SK-N-SH treated with all-trans-retinoic acid at 6 μM for 48 hours (cell line): ENCODE data around the gene IL1R2.

ENCODE experiments used
- ATAC-seq: fragments of 200-7000 bp; cut with Tn5 transposase; 3 replicates; pipeline ENCODE4 v1.9.1; 2020; ENCODE audit warnings: mild to moderate bottlenecking, moderate library complexity
- ARNTL ChIP-seq: fragments of 450-650 bp; formaldehyde crosslinking; IDR thresholded peaks from 2 replicates; pipeline ENCODE4 v1.5.0; 2020; ENCODE audit warnings: low read depth, mild to moderate bottlenecking, moderate library complexity, borderline replicate concordance
- BACH2 ChIP-seq: fragments of 250-450 bp; sonication (Bioruptor Pico); IDR thresholded peaks from 2 replicates; pipeline ENCODE4 v1.9.0; 2021; ENCODE audit warnings: mild to moderate bottlenecking, borderline replicate concordance
- CSDC2 ChIP-seq: fragments of 250-450 bp; sonication (Bioruptor Pico); IDR thresholded peaks from 2 replicates; pipeline ENCODE4 v1.5.0; 2020; ENCODE audit warnings: mild to moderate bottlenecking, moderate library complexity
- CSRNP3 ChIP-seq: fragments of 250-450 bp; sonication (Bioruptor Pico); IDR thresholded peaks from 2 replicates; pipeline ENCODE4 v1.5.1; 2021; ENCODE audit warnings: mild to moderate bottlenecking, moderate library complexity
- ESRRG ChIP-seq: fragments of 250-450 bp; sonication (Bioruptor Pico); IDR thresholded peaks from 2 replicates; pipeline ENCODE4 v1.6.1; 2021; ENCODE audit warnings: mild to moderate bottlenecking
- GLIS3 ChIP-seq: fragments of 250-450 bp; sonication (Bioruptor Pico); IDR thresholded peaks from 2 replicates; pipeline ENCODE4 v1.5.0; 2020; ENCODE audit warnings: mild to moderate bottlenecking, moderate library complexity
- ISL1 ChIP-seq: fragments of 250-450 bp; sonication (Bioruptor Pico); IDR thresholded peaks from 2 replicates; pipeline ENCODE4 v2.1.2; 2022; ENCODE audit warnings: mild to moderate bottlenecking, moderate library complexity
- OSR1 ChIP-seq: fragments of 250-450 bp; sonication (Bioruptor Pico); IDR thresholded peaks from 2 replicates; pipeline ENCODE4 v1.8.0; 2022; ENCODE audit warnings: moderate library complexity, mild to moderate bottlenecking, inconsistent platforms
- PATZ1 ChIP-seq: fragments of 250-450 bp; sonication (Bioruptor Pico); IDR thresholded peaks from 2 replicates; pipeline ENCODE4 v1.8.0; 2020; ENCODE audit warnings: mild to moderate bottlenecking, moderate library complexity, borderline replicate concordance
- POU6F1 ChIP-seq: fragments of 250-450 bp; sonication (Bioruptor Pico); IDR thresholded peaks from 2 replicates; pipeline ENCODE4 v1.8.0; 2021; ENCODE audit warnings: low read depth, mild to moderate bottlenecking, moderate library complexity, borderline replicate concordance
- PPARA ChIP-seq: fragments of 250-450 bp; sonication (Bioruptor Pico); IDR thresholded peaks from 2 replicates; pipeline ENCODE4 v1.5.0; 2020; ENCODE audit warnings: mild to moderate bottlenecking, borderline replicate concordance
- RARB ChIP-seq: fragments of 250-450 bp; sonication (Bioruptor Pico); IDR thresholded peaks from 2 replicates; pipeline ENCODE4 v1.8.0; 2021; ENCODE audit warnings: mild to moderate bottlenecking, moderate library complexity
- SNAI2 ChIP-seq: fragments of 250-450 bp; sonication (Bioruptor Pico); IDR thresholded peaks from 2 replicates; pipeline ENCODE4 v1.5.0; 2020; ENCODE audit warnings: mild to moderate bottlenecking, moderate library complexity
- TCF4 ChIP-seq: fragments of 250-450 bp; sonication (Bioruptor Pico); IDR thresholded peaks from 2 replicates; pipeline ENCODE4 v1.8.0; 2021; ENCODE audit warnings: mild to moderate bottlenecking, moderate library complexity, borderline replicate concordance
- TSHZ2 ChIP-seq: fragments of 250-450 bp; sonication (Bioruptor Pico); IDR thresholded peaks from 2 replicates; pipeline ENCODE4 v1.5.0; 2020; ENCODE audit warnings: mild to moderate bottlenecking, moderate library complexity
- ZC3H10 ChIP-seq: fragments of 250-450 bp; sonication (Bioruptor Pico); IDR thresholded peaks from 2 replicates; pipeline ENCODE4 v1.5.1; 2021; ENCODE audit warnings: mild to moderate bottlenecking, moderate library complexity
- ZFP3 ChIP-seq: fragments of 250-450 bp; sonication (Bioruptor Pico); IDR thresholded peaks from 2 replicates; pipeline ENCODE4 v1.5.0; 2020; ENCODE audit warnings: mild to moderate bottlenecking, moderate library complexity
- ZFP30 ChIP-seq: fragments of 450-650 bp; formaldehyde crosslinking; IDR thresholded peaks from 2 replicates; pipeline ENCODE4 v1.5.0; 2022; ENCODE audit warnings: mild to moderate bottlenecking, moderate library complexity
- ZNF565 ChIP-seq: fragments of 450-650 bp; formaldehyde crosslinking; conservative IDR thresholded peaks from 2 replicates; pipeline ENCODE4 v1.5.0; 2020; ENCODE audit warnings: low read depth, mild to moderate bottlenecking, moderate library complexity
- ZNF70 ChIP-seq: fragments of 450-650 bp; formaldehyde crosslinking; IDR thresholded peaks from 2 replicates; pipeline ENCODE4 v1.5.0; 2020; ENCODE audit warnings: mild to moderate bottlenecking, moderate library complexity
- ZNF8 ChIP-seq: fragments of 450-650 bp; formaldehyde crosslinking; IDR thresholded peaks from 2 replicates; pipeline ENCODE4 v1.5.0; 2020; ENCODE audit warnings: mild to moderate bottlenecking, moderate library complexity

The IL1R2 gene

GRCh38 chr2:102052365-102052764, 60.6 kb downstream of the IL1R2 start:
- TF ChIP-seq CSRNP3 (CRISPR knock-in tag) (no peak), ESRRG (CRISPR knock-in tag) (no peak)
- ATAC-seq: no peak

GRCh38 chr2:102053096-102053495, 61.3 kb downstream of the IL1R2 start:
- no peak for ATAC-seq
- no peak for TF ChIP-seq ISL1 (CRISPR knock-in tag)
- no peak for TF ChIP-seq PATZ1
- no peak for TF ChIP-seq TCF4
- TF ChIP-seq ZC3H10: no peak
- TF ChIP-seq POU6F1 (CRISPR knock-in tag): no peak
- no peak for TF ChIP-seq ZFP30
- no peak for TF ChIP-seq BACH2 (CRISPR knock-in tag)
- TF ChIP-seq CSRNP3 (CRISPR knock-in tag): no peak
- no peak for TF ChIP-seq ZNF70 (CRISPR knock-in tag)
- TF ChIP-seq PPARA: no peak
- no peak for TF ChIP-seq ZNF8 (CRISPR knock-in tag)
- no peak for TF ChIP-seq RARB (CRISPR knock-in tag)
- TF ChIP-seq ESRRG (CRISPR knock-in tag): no peak
- TF ChIP-seq ZFP3 (CRISPR knock-in tag): no peak
- no peak for TF ChIP-seq ZNF565
- TF ChIP-seq OSR1 (CRISPR knock-in tag): no peak
- no peak for TF ChIP-seq CSDC2
- no peak for TF ChIP-seq TSHZ2 (CRISPR knock-in tag)
- TF ChIP-seq SNAI2 (CRISPR knock-in tag): no peak
- TF ChIP-seq GLIS3 (CRISPR knock-in tag): no peak
- TF ChIP-seq, all 23 proteins: peak for 0

- no peak for TF ChIP-seq ARNTL (CRISPR knock-in tag)
- TF ChIP-seq GLIS3 (CRISPR knock-in tag): no peak
- ATAC-seq: no peak
These were observed 63.7 kb downstream of the IL1R2 start for GRCh38 chr2:102055346-102055990.

- no peak for ATAC-seq
- no peak for TF ChIP-seq CSRNP3 (CRISPR knock-in tag)
- TF ChIP-seq PATZ1: no peak
- TF ChIP-seq CSDC2: no peak
- no peak for TF ChIP-seq SNAI2 (CRISPR knock-in tag)
- no peak for TF ChIP-seq ZC3H10
- no peak for TF ChIP-seq ARNTL (CRISPR knock-in tag)
- no peak for TF ChIP-seq OSR1 (CRISPR knock-in tag)
- no peak for TF ChIP-seq ISL1 (CRISPR knock-in tag)
These were observed 64.4 kb downstream of the IL1R2 start for GRCh38 chr2:102056079-102056581.
